Activated naive CD4-positive, alpha-beta T cell treated with anti-CD3 and anti-CD28 coated beads, Interleukin-2, amount 10 ng/mL, durations not matched to agents 7 days and 5 days (primary cell): ENCODE results near the gene GAMT.

Experiments
- CTCF ChIA-PET: fragments of 350-600 bp; sonication (Branson Sonifier 250); formaldehyde crosslinking; loops from one replicate; lab custom pipeline; 2021; ENCODE audit warnings: antibody characterized with exemption; lab: Charles Lee
- DNase-seq: peaks from one replicate; pipeline ENCODE4 v3.0.0-alpha.2; 2020
- H3K27ac Mint-ChIP-seq: one replicate; pipeline ENCODE4 v1.8.0; 2021; ENCODE audit warnings: mild to moderate bottlenecking, moderate library complexity, mixed read lengths
- H3K27me3 Mint-ChIP-seq: one replicate; pipeline ENCODE4 v1.8.0; 2021; ENCODE audit warnings: mild to moderate bottlenecking, mixed read lengths
- H3K36me3 Mint-ChIP-seq: one replicate; pipeline ENCODE4 v1.8.0; 2021; ENCODE audit warnings: mixed read lengths
- H3K4me1 Mint-ChIP-seq: one replicate; pipeline ENCODE4 v1.8.0; 2021; ENCODE audit warnings: mixed read lengths
- H3K4me3 Mint-ChIP-seq: one replicate; pipeline ENCODE4 v1.8.0; 2021; ENCODE audit warnings: mild to moderate bottlenecking, moderate library complexity, mixed read lengths
- H3K9me3 Mint-ChIP-seq: one replicate; pipeline ENCODE4 v1.8.0; 2021; ENCODE audit warnings: mixed read lengths

The GAMT gene

GRCh38 chr19:1370579-1371361 is 30.6 kb downstream of the GAMT start:
- Mint-ChIP-seq H3K9me3 (no peaks in the 10 kb centered on the region), H3K4me1 (no peaks in the 10 kb centered on the region), H3K4me3 (no peak overlapping the region), H3K36me3 (peaks cover 11% of the 10 kb centered on the region), H3K27me3 (no peaks in the 10 kb centered on the region), H3K27ac (no peak overlapping the region)
- CTCF ChIA-PET: interaction anchor here (0.8 to 2.1 kb wide), 3 partner anchors 55 to 126 kb away, joined by 3 to 9 read pairs (median 3); no protein-coding TSS in a partner anchor
- DNase-seq: no peak

GRCh38 chr19:1369214-1369805 is 32.0 kb downstream of the GAMT start:
- no peak overlapping the region for H3K4me3 Mint-ChIP-seq
- H3K27ac Mint-ChIP-seq: no peak overlapping the region
- no peak for DNase-seq
- H3K9me3 Mint-ChIP-seq: no peaks in the 10 kb centered on the region
- H3K27me3 Mint-ChIP-seq: no peaks in the 10 kb centered on the region
- CTCF ChIA-PET: interaction anchor here (0.8 to 1.4 kb wide), 2 partner anchors 54 to 125 kb away, joined by 3 read pairs; no protein-coding TSS in a partner anchor
- H3K36me3 Mint-ChIP-seq: peaks cover 12% of the 10 kb centered on the region
- H3K4me1 Mint-ChIP-seq: peaks cover 7% of the 10 kb centered on the region

DNA sequence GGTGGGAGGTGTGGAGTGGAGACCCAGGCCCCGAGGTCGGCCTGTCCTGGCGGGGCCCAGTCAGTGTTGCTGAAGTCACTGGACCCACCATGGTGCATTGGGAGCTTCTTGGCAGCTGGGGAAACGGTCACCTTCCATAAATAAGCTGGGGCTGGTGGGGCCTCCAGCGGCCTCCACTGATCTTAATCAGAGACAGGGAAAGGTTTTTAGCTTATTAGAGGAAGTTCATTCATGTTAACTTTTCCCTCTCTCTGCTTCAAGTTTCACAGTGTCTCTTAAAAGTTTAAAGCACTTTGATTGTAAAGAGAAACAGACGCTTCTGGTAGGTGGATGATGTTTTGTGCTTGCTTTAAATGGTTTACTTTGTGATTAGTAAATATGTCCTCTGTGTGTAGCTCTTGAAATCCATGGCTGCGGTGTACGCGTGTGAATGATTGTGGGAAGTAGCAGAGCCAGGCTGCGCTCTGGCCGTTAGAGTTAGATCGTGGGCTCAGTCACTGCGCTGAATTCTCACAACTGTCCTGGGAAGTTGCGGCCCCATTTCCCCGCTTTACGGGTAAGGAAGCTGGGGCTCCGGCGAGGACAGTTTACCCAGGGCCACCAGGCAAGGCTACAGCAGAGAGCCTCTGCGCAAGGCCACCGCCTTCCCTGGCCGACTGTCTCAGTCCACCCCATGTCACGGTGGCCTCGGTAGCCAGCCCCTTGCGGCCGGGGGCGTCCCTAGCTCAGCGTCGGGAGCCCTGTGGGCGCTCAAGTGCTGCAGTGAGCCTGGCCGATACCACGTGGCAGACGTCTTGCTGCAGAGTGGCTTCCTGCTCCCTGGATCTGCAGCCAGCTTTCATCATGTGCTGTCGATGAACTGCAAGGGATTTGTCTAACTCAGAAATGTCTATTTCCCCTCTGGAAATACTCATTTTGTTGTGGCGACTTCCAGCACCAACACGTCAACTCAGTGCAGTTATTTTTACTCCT is 34.2 kb downstream of the GAMT start:
- Mint-ChIP-seq H3K27ac (no peak overlapping the region), H3K9me3 (no peaks in the 10 kb centered on the region), H3K4me1 (peaks cover 27% of the 10 kb centered on the region), H3K27me3 (no peaks in the 10 kb centered on the region), H3K4me3 (no peak overlapping the region), H3K36me3 (peaks cover 12% of the 10 kb centered on the region)
- CTCF ChIA-PET: interaction anchor here (1.1 kb wide), 1 partner anchor 88 kb away, joined by 5 read pairs; no protein-coding TSS in a partner anchor
- DNase-seq: no peak

DNA sequence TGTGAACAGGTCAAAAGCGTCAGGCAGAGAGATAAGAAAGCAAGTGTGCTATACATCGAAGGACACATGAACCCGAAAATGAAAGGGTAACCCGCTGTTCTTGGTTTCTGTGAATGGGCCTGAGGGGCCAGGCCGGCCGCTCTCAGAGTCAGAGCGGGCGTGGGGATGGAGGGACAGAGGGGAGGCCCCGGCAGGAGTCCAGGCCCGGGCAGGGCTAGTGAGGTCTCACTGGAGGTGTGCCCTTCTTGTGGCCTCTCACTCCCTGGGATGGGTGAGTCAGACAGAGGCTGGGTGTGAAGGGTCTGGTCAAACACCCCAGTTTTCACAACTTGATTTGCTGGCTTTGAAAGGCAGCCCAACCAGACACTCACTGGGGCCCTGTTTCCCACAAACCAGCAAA is 35.0 kb downstream of the GAMT start:
- Mint-ChIP-seq H3K27ac (no peak overlapping the region), H3K4me1 (peaks cover 33% of the 10 kb centered on the region), H3K9me3 (no peaks in the 10 kb centered on the region), H3K36me3 (peaks cover 12% of the 10 kb centered on the region), H3K4me3 (no peak overlapping the region), H3K27me3 (no peaks in the 10 kb centered on the region)
- no peak for DNase-seq
- CTCF ChIA-PET: no interaction called here

GRCh38 chr19:1365319-1366269 is 35.7 kb downstream of the GAMT start:
- Mint-ChIP-seq H3K4me3 (no peak overlapping the region), H3K27ac (peak overlapping the region; percentile 12), H3K4me1 (peaks cover 33% of the 10 kb centered on the region), H3K36me3 (peaks cover 12% of the 10 kb centered on the region), H3K9me3 (no peaks in the 10 kb centered on the region), H3K27me3 (no peaks in the 10 kb centered on the region)
- no peak for DNase-seq
- CTCF ChIA-PET: interaction anchor here (1.5 kb wide), 1 partner anchor 18 kb away, joined by 3 read pairs; the partner anchor contains the start of gene NDUFS7

GRCh38 chr19:1364070-1364704 is 37.2 kb downstream of the GAMT start:
- peaks cover 20% of the 10 kb centered on the region for H3K36me3 Mint-ChIP-seq
- peak; percentile 35 for DNase-seq
- H3K27me3 Mint-ChIP-seq: no peaks in the 10 kb centered on the region
- CTCF ChIA-PET: interaction anchor here (0.6 to 1.5 kb wide), 3 partner anchors 19 to 49 kb away, joined by 3 to 4 read pairs (median 3); partner anchors contain the start of gene NDUFS7
- peak overlapping the region; percentile 46 for H3K4me3 Mint-ChIP-seq
- H3K27ac Mint-ChIP-seq: peak overlapping the region; percentile 80
- H3K9me3 Mint-ChIP-seq: no peaks in the 10 kb centered on the region
- peaks cover 33% of the 10 kb centered on the region for H3K4me1 Mint-ChIP-seq

GRCh38 chr19:1363599-1363998 is 37.7 kb downstream of the GAMT start:
- Mint-ChIP-seq H3K9me3 (no peaks in the 10 kb centered on the region), H3K27me3 (no peaks in the 10 kb centered on the region), H3K27ac (peak overlapping the region; percentile 57), H3K36me3 (peaks cover 26% of the 10 kb centered on the region), H3K4me1 (peaks cover 33% of the 10 kb centered on the region), H3K4me3 (peak overlapping the region; percentile 10)
- peak; percentile 61 for DNase-seq
- CTCF ChIA-PET: interaction anchor here (0.8 kb wide), 1 partner anchor 36 kb away, joined by 4 read pairs; no protein-coding TSS in a partner anchor

- DNase-seq: no peak
- Mint-ChIP-seq H3K4me1 (peaks cover 33% of the 10 kb centered on the region), H3K27me3 (no peaks in the 10 kb centered on the region), H3K27ac (peak overlapping the region; percentile 57), H3K4me3 (no peak overlapping the region), H3K9me3 (no peaks in the 10 kb centered on the region), H3K36me3 (peaks cover 33% of the 10 kb centered on the region)
- CTCF ChIA-PET: no interaction called here
These were observed 38.7 kb downstream of the GAMT start for GRCh38 chr19:1362387-1363257.

DNA sequence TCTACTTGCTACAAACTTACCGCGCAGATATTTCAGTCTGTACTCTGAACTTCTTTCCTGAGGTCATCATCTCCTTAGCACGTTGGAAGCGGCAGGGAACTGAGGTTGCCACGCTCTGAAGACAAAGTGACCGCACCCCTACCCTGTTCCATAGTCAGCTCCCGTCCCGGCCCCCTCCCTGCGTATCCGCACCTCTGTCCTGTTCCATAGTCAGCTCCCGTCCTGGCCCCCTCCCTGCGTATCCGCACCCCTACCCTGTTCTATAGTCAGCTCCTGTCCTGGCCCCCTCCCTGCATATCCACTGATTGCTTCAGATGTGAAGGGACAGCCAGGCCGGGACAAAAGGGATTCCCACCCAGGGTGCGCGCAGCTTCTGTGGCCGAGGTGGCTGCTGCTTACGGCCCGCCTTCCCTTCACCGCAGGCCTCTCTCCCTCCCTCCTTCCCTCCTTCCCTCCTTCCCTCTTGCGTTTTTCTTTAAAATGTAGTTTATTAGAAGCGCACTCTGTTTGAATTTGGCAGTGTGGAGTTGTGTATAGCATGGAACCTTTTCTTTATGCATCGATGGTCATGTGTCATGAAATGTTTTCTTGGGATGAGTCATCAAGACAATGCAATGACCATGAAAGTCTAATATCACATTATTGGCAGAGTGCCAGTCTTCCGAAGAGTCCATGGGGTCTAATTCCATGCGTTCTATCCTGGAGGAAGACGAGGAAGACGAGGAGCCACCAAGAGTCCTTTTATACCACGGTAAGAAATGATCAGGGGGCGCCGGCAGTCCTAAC is 39.5 kb downstream of the GAMT start:
- Mint-ChIP-seq H3K4me1 (peaks cover 41% of the 10 kb centered on the region), H3K4me3 (no peak overlapping the region), H3K27ac (no peak overlapping the region), H3K9me3 (no peaks in the 10 kb centered on the region), H3K36me3 (peaks cover 39% of the 10 kb centered on the region), H3K27me3 (no peaks in the 10 kb centered on the region)
- DNase-seq: no peak
- CTCF ChIA-PET: no interaction called here

GRCh38 chr19:1360818-1361461 is 40.4 kb downstream of the GAMT start:
- Mint-ChIP-seq H3K36me3 (peaks cover 39% of the 10 kb centered on the region), H3K4me3 (no peak overlapping the region), H3K27me3 (no peaks in the 10 kb centered on the region), H3K4me1 (peaks cover 48% of the 10 kb centered on the region), H3K27ac (no peak overlapping the region), H3K9me3 (no peaks in the 10 kb centered on the region)
- DNase-seq: no peak
- CTCF ChIA-PET: no interaction called here
